HepG2 (cell line): ENCODE measurements around the gene NT5C. TPM values are rescaled to one million over a fixed set of nuclear protein-coding genes. Genes with fewer than 3 reads are reported as not detected.
A peak's percentile ranks its signal among the peaks of the same experiment; 100 is the strongest.

Experiments used
- CTCF ChIP-seq: sonication (generic); formaldehyde crosslinking; IDR thresholded peaks from 2 replicates; pipeline ENCODE4 v1.5.0; 2020; ENCODE audit warnings: mild to moderate bottlenecking, missing genetic modification reagents, moderate library complexity
- GATAD2A ChIP-seq: IDR thresholded peaks from 2 replicates; pipeline ENCODE4 v1.6.1; 2016
- JUND ChIP-seq: sonication (generic); formaldehyde crosslinking; IDR thresholded peaks from 2 replicates; pipeline ENCODE4 v1.8.0; 2022; ENCODE audit warnings: mild to moderate bottlenecking, missing genetic modification reagents
- NFATC3 ChIP-seq: sonication (generic); formaldehyde crosslinking; IDR thresholded peaks from 2 replicates; pipeline ENCODE4 v1.5.1; 2020; ENCODE audit warnings: mild to moderate bottlenecking, missing genetic modification reagents
- NR2F6 ChIP-seq, 2 experiments: IDR thresholded peaks; 2 replicates each; pipeline ENCODE4 v1.6.1; 2016; ENCODE audit warnings: antibody characterized with exemption in 1 of 2, mild to moderate bottlenecking in 1 of 2
- RARA ChIP-seq: IDR thresholded peaks from 2 replicates; pipeline ENCODE4 v1.6.1; 2016; ENCODE audit warnings: missing genetic modification reagents, missing compliant biosample characterization
- RNF219 ChIP-seq: sonication (generic); formaldehyde crosslinking; IDR thresholded peaks from 2 replicates; pipeline ENCODE4 v1.5.0; 2020; ENCODE audit warnings: mild to moderate bottlenecking, missing genetic modification reagents
- SIX4 ChIP-seq: sonication (generic); formaldehyde crosslinking; IDR thresholded peaks from 2 replicates; pipeline ENCODE4 v1.4.0; 2020; ENCODE audit warnings: missing genetic modification reagents
- SKI ChIP-seq: fragments of 450-650 bp; IDR thresholded peaks from one replicate; pipeline ENCODE4 v1.6.1; 2018; ENCODE audit warnings: mild to moderate bottlenecking; ENCODE audit not compliant: partially characterized antibody
- SRY ChIP-seq: sonication (generic); formaldehyde crosslinking; IDR thresholded peaks from 2 replicates; pipeline ENCODE4 v1.8.0; 2022; ENCODE audit warnings: mild to moderate bottlenecking, missing genetic modification reagents
- XRCC5 ChIP-seq: fragments of 200-400 bp; formaldehyde crosslinking; optimal IDR thresholded peaks from 2 replicates; pipeline ENCODE3; 2017; ENCODE audit warnings: mild to moderate bottlenecking, low read length
- ZBTB7A ChIP-seq: sonication (generic); formaldehyde crosslinking; IDR thresholded peaks from 2 replicates; pipeline ENCODE4 v1.8.0; 2022; ENCODE audit warnings: mild to moderate bottlenecking, missing genetic modification reagents
- ZNF274 ChIP-seq: sonication (generic); formaldehyde crosslinking; IDR thresholded peaks from 2 replicates; pipeline ENCODE4 v1.5.1; 2020; ENCODE audit warnings: mild to moderate bottlenecking, missing genetic modification reagents
- ZNF280D ChIP-seq: sonication (generic); formaldehyde crosslinking; IDR thresholded peaks from 2 replicates; pipeline ENCODE4 v1.5.1; 2020; ENCODE audit warnings: mild to moderate bottlenecking, missing genetic modification reagents
- ZNF451 ChIP-seq: sonication (generic); formaldehyde crosslinking; IDR thresholded peaks from 2 replicates; pipeline ENCODE4 v1.5.0; 2020; ENCODE audit warnings: mild to moderate bottlenecking, missing genetic modification reagents
- ZNF503 ChIP-seq: sonication (generic); formaldehyde crosslinking; IDR thresholded peaks from 2 replicates; pipeline ENCODE4 v1.4.0; 2020; ENCODE audit warnings: missing genetic modification reagents
- ZNF800 ChIP-seq: sonication (generic); formaldehyde crosslinking; IDR thresholded peaks from 2 replicates; pipeline ENCODE4 v1.4.0; 2020; ENCODE audit warnings: missing genetic modification reagents
- polyA plus RNA-seq, 8 experiments: library from polyadenylated mRNA; depleted of rRNA in 3 of 8; stranded (reverse) in 7 of 8; unstranded in 1 of 8; fragments of >200 nt; fragmentation: Illumina TruSeq in 4 of 8; extraction: Trizol in 4 of 8; gene quantifications; 2 replicates each; pipeline versions ENCODE4 v1.2.1 to v1.2.3, GENCODE V29; 2011 to 2016; ENCODE audit warnings: low read depth in 4 of 8, missing spikeins in 1 of 8, mixed read lengths in 1 of 8; ENCODE audit not compliant: insufficient read depth in 1 of 8
- total RNA-seq, 5 experiments: library from RNA; depleted of rRNA; stranded (reverse); fragments of >200 nt; fragmentation: Illumina TruSeq; extraction: Trizol; gene quantifications; 2 replicates each; pipeline ENCODE4 v1.2.3, GENCODE V29; 2016; ENCODE audit warnings: low read depth in 1 of 5

NT5C gene
- total and polyA plus RNA-seq, 2 of the 13 experiments (the other 11 are each of a cell fraction or from before 2014, with no cell fraction given): 42.8 to 48.6 TPM

- no peak for TF ChIP-seq ZNF280D (CRISPR knock-in tag)
- 0 out of 2 replicates have a peak, but pooled peaks have one; percentile 43 for TF ChIP-seq ZBTB7A (CRISPR knock-in tag)
- 0 out of 2 replicates have a peak, but pooled peaks have one; percentile 22 for TF ChIP-seq ZNF274
- 0 out of 2 replicates have a peak, but pooled peaks have one; percentile 55 for TF ChIP-seq NFATC3 (CRISPR knock-in tag)
- TF ChIP-seq SIX4: no peak
- peak; percentile 79 for TF ChIP-seq RARA
- TF ChIP-seq RNF219 (CRISPR knock-in tag): no peak
- TF ChIP-seq GATAD2A: peak; percentile 60; the same call in 1 of the 2 replicates
- TF ChIP-seq ZNF800 (CRISPR knock-in tag): 0 out of 2 replicates have a peak, but pooled peaks have one; percentile 60
- TF ChIP-seq CTCF (CRISPR knock-in tag): peak; percentile 26; the same call in 1 of the 2 replicates
- 0 out of 2 replicates have a peak, but pooled peaks have one; percentile 34 for TF ChIP-seq ZNF503 (CRISPR knock-in tag)
- 0 out of 2 replicates have a peak, but pooled peaks have one; percentile 16 for TF ChIP-seq ZNF451
- TF ChIP-seq SKI: no peak
- TF ChIP-seq XRCC5: peak; percentile 3
- peak; percentile 67 for TF ChIP-seq NR2F6 (IDR thresholded peaks at IDR 0.05)
- peak; percentile 74 for TF ChIP-seq NR2F6 (CRISPR knock-in tag; IDR thresholded peaks at IDR 0.05)
- TF ChIP-seq JUND (CRISPR knock-in tag): peak; percentile 45; the same call in 1 of the 2 replicates
- 0 out of 2 replicates have a peak, but pooled peaks have one; percentile 28 for TF ChIP-seq SRY (CRISPR knock-in tag)
Measured at GRCh38 chr17:75088465-75089417, 42.8 kb downstream of the NT5C start (continued).
